Loucy (cell line): ENCODE results near the gene LTBP4.

Experiments used
- EZH2phosphoT487 ChIP-seq: fragments of 200-600 bp; IDR thresholded peaks from 2 replicates; pipeline ENCODE4 v1.6.1; 2018; ENCODE audit warnings: antibody characterized with exemption, mild to moderate bottlenecking, moderate library complexity, borderline replicate concordance
- TF ChIP-seq, protein P1 (sequence below): fragments of 200-600 bp; sonication (generic); conservative IDR thresholded peaks from 2 replicates; pipeline ENCODE4 v1.5.1; 2014; ENCODE audit warnings: mild to moderate bottlenecking, antibody characterized with exemption, low read length

DNA sequence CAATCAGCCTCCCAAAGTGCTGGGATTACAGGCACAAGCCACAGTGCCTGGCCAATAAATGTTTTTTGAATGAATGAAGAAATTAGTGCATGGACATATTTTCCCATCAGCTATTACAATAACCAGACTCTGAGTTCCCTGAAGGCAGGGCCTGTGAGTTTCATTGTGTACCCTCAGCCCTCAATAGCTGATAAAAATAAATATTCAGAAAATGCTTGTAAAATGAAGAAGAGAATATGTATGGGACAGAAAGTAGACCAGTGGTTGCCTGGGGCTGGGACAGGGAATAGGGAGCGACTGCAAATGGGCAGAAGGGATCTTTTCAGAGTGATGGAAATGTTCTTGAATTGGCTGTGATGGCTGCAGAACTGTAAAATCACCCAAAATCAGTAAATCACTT lies 60.4 kb downstream of the LTBP4 start:
- TF ChIP-seq, protein P1, sequence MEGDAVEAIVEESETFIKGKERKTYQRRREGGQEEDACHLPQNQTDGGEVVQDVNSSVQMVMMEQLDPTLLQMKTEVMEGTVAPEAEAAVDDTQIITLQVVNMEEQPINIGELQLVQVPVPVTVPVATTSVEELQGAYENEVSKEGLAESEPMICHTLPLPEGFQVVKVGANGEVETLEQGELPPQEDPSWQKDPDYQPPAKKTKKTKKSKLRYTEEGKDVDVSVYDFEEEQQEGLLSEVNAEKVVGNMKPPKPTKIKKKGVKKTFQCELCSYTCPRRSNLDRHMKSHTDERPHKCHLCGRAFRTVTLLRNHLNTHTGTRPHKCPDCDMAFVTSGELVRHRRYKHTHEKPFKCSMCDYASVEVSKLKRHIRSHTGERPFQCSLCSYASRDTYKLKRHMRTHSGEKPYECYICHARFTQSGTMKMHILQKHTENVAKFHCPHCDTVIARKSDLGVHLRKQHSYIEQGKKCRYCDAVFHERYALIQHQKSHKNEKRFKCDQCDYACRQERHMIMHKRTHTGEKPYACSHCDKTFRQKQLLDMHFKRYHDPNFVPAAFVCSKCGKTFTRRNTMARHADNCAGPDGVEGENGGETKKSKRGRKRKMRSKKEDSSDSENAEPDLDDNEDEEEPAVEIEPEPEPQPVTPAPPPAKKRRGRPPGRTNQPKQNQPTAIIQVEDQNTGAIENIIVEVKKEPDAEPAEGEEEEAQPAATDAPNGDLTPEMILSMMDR, result no peak
- no peak for TF ChIP-seq EZH2phosphoT487
